Measurements from ENCODE around the gene PRTN3.

PRTN3 gene

DNA sequence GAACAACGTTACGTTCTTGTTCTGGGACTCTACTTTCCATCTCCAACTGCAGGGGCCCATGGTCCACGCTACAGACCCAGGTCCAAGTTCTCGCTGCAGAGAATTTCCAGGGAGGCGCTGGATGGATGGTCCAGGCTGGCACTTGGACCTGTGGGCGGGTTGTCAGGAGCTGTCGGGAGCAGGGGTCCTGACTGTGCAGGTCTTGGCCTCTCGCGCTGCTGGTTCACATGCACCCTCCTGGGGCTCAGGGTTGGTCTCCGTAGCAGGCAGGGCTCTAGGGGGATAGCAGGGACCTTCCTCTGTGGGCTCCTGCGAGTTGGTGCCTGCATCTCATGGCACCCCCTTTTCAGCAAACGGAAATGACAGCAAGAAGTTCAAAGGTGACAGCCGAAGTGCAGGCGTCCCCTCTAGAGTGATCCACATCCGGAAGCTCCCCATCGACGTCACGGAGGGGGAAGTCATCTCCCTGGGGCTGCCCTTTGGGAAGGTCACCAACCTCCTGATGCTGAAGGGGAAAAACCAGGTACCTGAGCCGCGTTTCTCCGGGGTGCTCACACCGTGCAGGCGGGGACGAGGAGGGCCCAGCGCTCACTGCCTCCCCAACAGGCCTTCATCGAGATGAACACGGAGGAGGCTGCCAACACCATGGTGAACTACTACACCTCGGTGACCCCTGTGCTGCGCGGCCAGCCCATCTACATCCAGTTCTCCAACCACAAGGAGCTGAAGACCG is 36.9 kb upstream of the PRTN3 start:
- no peak for DNase-seq (ENCODE audit: low spot score)

GRCh38 chr19:804419-805165 is 36.2 kb upstream of the PRTN3 start:
- no peak for DNase-seq (ENCODE audit: low spot score)

DNA sequence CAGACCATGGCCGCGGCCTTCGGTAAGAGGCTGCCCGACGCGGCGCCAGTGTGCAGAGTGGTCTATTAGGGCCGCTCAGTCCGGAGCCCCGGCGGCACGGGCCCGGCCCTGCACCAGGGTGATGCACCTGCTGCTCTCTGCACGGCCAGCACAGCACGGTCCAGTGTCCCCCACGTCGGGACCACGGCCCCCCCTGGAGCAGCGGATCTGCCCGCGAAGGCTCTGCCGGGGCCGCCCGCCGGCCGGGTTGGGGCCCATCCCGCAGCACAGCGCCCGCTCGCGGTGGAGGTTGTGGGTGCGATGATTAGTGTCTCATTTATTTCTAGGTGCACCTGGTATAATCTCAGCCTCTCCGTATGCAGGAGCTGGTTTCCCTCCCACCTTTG is 35.6 kb upstream of the PRTN3 start:
- DNase-seq (ENCODE audit: low spot score), result no peak

DNA sequence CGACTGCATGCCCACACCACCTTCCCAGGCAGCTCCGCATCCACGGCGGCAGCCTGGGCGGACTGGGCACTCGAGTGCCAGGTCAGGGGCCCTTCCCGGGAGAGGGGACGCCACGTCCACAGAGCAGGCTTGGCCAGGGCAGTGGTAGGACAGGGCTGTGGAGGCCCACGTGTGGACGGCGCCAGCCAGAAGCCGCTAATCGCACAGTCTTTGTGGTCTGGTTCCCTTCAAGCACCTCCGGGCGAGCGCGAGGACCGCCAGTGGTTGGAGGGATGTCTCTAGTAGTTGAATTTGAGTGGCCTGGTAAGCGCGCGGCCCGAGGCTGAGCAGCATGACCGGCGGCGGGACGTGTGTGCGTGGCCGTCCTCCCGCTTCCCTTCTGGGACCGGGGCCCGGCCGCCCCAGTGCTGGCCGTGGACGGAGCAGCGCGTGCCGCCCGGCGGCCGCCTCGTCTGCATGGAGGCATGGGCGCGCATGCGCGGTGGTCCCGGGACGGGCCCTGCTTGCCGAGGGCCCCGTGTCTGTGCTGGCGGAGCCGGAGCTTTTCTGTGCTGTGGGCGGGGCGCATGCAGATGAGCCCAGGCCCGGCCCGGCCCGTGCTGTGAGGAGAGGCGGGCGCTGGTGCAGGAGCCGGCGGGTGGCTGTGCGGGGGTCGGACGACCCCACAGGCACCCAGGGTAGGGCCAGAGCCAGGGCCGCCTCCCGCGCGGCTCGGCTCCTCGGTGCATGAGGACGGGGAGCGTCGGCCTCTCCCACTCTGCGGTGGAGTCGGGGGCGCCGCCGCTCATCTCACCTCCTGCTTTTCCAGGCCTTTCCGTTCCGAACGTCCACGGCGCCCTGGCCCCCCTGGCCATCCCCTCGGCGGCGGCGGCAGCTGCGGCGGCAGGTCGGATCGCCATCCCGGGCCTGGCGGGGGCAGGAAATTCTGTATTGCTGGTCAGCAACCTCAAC is 34.9 kb upstream of the PRTN3 start:
- DNase-seq (ENCODE audit: low spot score), result no peak

- no peak for DNase-seq (ENCODE audit: low spot score)
Observed at GRCh38 chr19:806815-807421, 33.9 kb upstream of the PRTN3 start.

- DNase-seq (ENCODE audit: low spot score), result no peak
Observed at GRCh38 chr19:807627-808422, 33.0 kb upstream of the PRTN3 start.

DNA sequence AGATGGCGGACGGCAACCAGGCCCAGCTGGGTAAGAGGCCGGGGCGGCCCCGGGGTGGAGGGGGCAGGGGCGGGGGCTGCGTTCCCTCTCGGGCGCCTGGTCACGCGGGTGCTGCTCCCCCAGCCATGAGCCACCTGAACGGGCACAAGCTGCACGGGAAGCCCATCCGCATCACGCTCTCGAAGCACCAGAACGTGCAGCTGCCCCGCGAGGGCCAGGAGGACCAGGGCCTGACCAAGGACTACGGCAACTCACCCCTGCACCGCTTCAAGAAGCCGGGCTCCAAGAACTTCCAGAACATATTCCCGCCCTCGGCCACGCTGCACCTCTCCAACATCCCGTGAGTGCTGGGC is 32.4 kb upstream of the PRTN3 start:
- DNase-seq (ENCODE audit: low spot score), result no peak

DNA sequence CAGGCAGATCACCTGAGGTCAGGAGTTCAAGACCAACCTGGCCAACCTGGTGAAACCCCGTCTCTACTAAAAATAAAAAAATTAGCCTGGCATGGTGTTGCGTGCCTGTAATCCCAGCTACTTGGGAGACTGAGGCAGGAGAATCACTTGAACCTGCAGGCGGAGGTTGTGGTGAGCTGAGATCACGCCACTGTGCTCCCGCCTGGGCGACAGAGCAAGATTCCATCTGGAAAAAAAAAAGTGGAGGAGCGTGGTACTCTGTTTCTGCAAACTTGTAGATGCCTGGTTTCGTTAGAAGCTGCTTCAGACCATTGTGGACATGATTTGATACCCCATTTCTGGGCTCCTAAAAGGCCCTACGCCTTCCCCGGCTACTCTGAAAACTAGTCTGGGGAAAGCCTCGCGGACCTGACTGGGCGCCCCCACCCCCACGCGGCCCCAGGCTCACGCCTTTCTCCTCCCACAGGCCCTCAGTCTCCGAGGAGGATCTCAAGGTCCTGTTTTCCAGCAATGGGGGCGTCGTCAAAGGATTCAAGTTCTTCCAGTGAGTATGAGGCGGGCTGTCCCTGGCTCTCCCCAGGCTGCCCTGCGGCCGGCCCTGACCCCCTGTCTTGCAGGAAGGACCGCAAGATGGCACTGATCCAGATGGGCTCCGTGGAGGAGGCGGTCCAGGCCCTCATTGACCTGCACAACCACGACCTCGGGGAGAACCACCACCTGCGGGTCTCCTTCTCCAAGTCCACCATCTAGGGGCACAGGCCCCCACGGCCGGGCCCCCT is 30.5 kb upstream of the PRTN3 start:
- no peak for DNase-seq (ENCODE audit: low spot score)

DNA sequence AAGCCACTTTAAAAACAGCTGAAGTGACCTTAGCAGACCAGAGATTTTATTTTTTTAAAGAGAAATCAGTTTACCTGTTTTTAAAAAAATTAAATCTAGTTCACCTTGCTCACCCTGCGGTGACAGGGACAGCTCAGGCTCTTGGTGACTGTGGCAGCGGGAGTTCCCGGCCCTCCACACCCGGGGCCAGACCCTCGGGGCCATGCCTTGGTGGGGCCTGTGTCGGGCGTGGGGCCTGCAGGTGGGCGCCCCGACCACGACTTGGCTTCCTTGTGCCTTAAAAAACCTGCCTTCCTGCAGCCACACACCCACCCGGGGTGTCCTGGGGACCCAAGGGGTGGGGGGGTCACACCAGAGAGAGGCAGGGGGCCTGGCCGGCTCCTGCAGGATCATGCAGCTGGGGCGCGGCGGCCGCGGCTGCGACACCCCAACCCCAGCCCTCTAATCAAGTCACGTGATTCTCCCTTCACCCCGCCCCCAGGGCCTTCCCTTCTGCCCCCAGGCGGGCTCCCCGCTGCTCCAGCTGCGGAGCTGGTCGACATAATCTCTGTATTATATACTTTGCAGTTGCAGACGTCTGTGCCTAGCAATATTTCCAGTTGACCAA is 29.8 kb upstream of the PRTN3 start:
- DNase-seq (ENCODE audit: low spot score), result no peak

DNA sequence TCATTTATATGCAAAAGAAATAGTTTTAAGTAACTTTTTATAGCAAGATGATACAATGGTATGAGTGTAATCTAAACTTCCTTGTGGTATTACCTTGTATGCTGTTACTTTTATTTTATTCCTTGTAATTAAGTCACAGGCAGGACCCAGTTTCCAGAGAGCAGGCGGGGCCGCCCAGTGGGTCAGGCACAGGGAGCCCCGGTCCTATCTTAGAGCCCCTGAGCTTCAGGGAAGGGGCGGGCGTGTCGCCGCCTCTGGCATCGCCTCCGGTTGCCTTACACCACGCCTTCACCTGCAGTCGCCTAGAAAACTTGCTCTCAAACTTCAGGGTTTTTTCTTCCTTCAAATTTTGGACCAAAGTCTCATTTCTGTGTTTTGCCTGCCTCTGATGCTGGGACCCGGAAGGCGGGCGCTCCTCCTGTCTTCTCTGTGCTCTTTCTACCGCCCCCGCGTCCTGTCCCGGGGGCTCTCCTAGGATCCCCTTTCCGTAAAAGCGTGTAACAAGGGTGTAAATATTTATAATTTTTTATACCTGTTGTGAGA is 29.2 kb upstream of the PRTN3 start:
- DNase-seq (ENCODE audit: low spot score), result no peak

GRCh38 chr19:812049-812746 is 28.6 kb upstream of the PRTN3 start:
- no peak for DNase-seq (ENCODE audit: low spot score)

- no peak for DNase-seq (ENCODE audit: low spot score)
Observed at GRCh38 chr19:812747-813218, 28.0 kb upstream of the PRTN3 start.

- no peak for DNase-seq (ENCODE audit: low spot score)
Observed at GRCh38 chr19:813219-814151, 27.3 kb upstream of the PRTN3 start.

DNA sequence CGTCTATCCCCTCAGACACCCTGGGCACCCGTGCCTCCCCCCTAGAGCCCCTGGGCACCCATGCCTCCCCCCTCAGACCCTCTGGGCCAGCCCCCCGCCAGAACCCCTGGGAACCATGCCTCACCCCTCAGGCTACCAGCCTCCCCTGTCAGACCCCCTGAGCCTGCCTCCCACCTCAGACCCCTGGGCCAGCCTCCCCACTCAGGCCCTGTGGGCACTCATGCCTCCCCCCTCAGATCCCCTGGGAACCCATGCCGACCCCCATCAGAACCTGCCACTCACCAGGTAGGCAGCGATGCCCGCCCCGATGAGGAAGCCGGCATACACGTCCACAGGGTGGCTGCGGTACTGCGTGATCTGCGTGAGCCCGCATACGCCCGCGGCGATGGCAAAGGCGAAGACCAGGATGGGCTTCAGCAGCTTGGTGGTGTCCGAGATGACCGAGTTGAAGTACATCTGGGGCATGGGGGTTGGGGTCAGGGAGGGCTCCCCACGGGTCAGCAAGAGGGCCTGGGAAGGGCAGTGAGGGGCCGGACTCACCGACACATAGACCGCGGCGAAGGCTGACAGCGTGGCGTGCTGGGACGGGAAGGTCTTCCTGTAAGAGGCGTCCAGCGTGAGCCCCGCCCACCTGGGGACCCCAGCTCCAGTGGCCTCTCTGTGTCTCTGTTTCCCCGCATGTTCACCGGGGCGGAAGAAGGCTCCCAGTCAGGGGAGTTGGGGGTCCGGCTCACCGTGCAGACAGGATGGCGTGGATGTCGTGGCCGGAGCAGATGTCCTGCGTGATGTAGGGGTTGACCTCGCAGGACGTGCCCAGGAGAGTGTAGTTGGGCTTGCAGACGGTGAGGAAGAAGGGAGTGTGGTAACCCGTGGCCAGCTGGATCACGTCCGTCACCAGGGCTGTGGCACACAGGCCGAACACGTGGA is 26.4 kb upstream of the PRTN3 start:
- no peak for DNase-seq (ENCODE audit: low spot score)

DNA sequence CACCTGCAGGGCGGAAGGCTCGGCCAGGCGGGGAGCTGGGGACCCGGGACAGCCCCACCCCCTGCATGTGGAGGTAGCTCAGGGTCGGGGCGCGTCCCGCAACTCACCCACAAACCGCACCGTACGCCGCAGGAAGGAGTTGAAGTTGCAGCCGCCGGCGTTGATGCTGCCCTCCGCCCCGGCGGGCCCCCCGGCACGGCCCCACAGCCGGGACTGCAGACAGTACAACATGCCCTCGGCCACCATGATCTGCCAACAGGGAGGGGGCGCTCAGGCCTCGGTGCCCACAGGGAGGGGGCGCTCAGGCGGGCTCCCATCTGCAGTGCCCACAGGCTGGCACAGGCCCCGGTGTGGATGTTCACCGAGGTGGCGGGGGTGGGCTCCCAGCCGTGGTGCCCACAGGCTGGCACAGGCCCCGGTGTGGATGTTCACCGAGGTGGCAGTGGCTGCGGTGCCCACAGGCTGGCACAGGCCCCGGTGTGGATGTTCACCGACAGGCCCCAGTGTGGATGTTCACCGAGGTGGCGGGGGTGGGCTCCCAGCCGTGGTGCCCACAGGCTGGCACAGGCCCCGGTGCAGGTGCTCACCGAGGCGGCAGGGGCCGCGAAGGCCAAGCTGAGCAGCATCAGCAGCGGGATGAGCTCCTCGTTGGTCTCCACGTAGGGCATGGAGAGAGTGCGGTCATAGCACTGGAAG is 25.6 kb upstream of the PRTN3 start:
- no peak for DNase-seq (ENCODE audit: low spot score)

GRCh38 chr19:815775-816499 is 24.9 kb upstream of the PRTN3 start:
- DNase-seq (ENCODE audit: low spot score), result no peak

All from kidney capillary endothelial cell (primary cell).